ENCODE data around the gene WAC.

DNA sequence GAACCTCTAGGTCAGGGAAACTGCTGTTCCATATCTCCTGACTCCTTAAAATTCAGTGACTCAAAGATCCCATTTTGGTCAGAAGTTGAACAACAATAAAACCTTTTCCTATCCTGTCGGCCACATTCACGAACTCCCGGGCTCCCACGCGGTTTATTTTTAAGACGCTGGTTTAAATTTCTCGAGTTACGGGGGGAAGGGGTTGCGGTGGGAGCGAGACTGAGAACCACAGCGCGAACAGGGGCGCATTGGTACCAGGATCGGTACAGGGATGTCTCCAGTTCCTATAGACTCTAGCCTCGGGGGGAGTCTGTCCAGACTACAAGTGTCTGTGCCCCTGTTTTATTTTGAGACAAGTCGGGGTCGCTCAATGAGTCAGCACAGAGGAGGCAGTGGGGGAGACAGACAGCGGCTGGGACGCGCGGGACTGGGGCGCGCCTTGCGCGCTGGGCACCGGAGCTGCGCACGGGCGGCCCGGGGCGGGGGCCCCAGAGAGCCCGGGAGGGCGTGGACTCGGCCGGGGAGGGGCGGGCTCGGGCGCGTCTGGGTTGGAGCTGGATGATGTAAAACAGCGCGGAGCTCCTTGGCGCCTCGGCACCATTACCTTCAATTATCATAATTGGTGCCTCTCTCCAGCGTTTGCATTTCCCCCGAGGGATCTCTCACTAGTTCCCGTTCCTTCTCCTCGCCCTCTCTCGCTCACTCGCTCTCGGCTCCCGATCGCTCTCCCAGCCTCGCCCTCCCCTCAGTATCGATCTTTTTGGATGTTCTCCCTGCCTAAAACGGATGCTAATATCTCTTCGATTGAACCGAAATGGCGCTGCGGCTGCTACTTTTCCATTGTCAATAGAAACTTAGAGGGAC, 135.7 kb downstream of the WAC start:
- TF ChIP-seq, protein P1, sequence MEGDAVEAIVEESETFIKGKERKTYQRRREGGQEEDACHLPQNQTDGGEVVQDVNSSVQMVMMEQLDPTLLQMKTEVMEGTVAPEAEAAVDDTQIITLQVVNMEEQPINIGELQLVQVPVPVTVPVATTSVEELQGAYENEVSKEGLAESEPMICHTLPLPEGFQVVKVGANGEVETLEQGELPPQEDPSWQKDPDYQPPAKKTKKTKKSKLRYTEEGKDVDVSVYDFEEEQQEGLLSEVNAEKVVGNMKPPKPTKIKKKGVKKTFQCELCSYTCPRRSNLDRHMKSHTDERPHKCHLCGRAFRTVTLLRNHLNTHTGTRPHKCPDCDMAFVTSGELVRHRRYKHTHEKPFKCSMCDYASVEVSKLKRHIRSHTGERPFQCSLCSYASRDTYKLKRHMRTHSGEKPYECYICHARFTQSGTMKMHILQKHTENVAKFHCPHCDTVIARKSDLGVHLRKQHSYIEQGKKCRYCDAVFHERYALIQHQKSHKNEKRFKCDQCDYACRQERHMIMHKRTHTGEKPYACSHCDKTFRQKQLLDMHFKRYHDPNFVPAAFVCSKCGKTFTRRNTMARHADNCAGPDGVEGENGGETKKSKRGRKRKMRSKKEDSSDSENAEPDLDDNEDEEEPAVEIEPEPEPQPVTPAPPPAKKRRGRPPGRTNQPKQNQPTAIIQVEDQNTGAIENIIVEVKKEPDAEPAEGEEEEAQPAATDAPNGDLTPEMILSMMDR (IDR thresholded peaks at IDR 0.05 in 2 of 3, conservative IDR thresholded peaks at IDR 0.05 in 1 of 3; ENCODE audit: control insufficient read depth in 2 of 3, extremely low read depth in 1 of 3, insufficient read depth in 1 of 3, low read depth in 3 of 3, low read length in 3 of 3), result no peak
- TF ChIP-seq CHD4 (IDR thresholded peaks at IDR 0.05) (no peak), SRF (IDR thresholded peaks at IDR 0.05; ENCODE audit: low read depth in 2 of 2, low read length in 2 of 2) (no peak), FOS (IDR thresholded peaks at IDR 0.05; ENCODE audit: borderline replicate concordance, extremely low read depth, insufficient read length) (no peak), POLR2AphosphoS2 (IDR thresholded peaks at IDR 0.05; ENCODE audit: low read depth, low read length) (no peak), POLR2A (IDR thresholded peaks at IDR 0.05; ENCODE audit: low read depth, low read length) (no peak)
- TF ChIP-seq, protein P2, sequence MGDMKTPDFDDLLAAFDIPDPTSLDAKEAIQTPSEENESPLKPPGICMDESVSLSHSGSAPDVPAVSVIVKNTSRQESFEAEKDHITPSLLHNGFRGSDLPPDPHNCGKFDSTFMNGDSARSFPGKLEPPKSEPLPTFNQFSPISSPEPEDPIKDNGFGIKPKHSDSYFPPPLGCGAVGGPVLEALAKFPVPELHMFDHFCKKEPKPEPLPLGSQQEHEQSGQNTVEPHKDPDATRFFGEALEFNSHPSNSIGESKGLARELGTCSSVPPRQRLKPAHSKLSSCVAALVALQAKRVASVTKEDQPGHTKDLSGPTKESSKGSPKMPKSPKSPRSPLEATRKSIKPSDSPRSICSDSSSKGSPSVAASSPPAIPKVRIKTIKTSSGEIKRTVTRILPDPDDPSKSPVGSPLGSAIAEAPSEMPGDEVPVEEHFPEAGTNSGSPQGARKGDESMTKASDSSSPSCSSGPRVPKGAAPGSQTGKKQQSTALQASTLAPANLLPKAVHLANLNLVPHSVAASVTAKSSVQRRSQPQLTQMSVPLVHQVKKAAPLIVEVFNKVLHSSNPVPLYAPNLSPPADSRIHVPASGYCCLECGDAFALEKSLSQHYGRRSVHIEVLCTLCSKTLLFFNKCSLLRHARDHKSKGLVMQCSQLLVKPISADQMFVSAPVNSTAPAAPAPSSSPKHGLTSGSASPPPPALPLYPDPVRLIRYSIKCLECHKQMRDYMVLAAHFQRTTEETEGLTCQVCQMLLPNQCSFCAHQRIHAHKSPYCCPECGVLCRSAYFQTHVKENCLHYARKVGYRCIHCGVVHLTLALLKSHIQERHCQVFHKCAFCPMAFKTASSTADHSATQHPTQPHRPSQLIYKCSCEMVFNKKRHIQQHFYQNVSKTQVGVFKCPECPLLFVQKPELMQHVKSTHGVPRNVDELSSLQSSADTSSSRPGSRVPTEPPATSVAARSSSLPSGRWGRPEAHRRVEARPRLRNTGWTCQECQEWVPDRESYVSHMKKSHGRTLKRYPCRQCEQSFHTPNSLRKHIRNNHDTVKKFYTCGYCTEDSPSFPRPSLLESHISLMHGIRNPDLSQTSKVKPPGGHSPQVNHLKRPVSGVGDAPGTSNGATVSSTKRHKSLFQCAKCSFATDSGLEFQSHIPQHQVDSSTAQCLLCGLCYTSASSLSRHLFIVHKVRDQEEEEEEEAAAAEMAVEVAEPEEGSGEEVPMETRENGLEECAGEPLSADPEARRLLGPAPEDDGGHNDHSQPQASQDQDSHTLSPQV (IDR thresholded peaks at IDR 0.05), result no peak
- TF ChIP-seq, protein P3, sequence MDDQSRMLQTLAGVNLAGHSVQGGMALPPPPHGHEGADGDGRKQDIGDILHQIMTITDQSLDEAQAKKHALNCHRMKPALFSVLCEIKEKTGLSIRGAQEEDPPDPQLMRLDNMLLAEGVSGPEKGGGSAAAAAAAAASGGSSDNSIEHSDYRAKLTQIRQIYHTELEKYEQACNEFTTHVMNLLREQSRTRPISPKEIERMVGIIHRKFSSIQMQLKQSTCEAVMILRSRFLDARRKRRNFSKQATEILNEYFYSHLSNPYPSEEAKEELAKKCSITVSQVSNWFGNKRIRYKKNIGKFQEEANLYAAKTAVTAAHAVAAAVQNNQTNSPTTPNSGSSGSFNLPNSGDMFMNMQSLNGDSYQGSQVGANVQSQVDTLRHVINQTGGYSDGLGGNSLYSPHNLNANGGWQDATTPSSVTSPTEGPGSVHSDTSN (IDR thresholded peaks at IDR 0.05; ENCODE audit: insufficient replicate concordance, low read depth, low read length), result no peak
- TF ChIP-seq, protein P4, sequence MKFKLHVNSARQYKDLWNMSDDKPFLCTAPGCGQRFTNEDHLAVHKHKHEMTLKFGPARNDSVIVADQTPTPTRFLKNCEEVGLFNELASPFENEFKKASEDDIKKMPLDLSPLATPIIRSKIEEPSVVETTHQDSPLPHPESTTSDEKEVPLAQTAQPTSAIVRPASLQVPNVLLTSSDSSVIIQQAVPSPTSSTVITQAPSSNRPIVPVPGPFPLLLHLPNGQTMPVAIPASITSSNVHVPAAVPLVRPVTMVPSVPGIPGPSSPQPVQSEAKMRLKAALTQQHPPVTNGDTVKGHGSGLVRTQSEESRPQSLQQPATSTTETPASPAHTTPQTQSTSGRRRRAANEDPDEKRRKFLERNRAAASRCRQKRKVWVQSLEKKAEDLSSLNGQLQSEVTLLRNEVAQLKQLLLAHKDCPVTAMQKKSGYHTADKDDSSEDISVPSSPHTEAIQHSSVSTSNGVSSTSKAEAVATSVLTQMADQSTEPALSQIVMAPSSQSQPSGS (IDR thresholded peaks at IDR 0.05; ENCODE audit: low read length), result no peak
- TF ChIP-seq, protein P5, sequence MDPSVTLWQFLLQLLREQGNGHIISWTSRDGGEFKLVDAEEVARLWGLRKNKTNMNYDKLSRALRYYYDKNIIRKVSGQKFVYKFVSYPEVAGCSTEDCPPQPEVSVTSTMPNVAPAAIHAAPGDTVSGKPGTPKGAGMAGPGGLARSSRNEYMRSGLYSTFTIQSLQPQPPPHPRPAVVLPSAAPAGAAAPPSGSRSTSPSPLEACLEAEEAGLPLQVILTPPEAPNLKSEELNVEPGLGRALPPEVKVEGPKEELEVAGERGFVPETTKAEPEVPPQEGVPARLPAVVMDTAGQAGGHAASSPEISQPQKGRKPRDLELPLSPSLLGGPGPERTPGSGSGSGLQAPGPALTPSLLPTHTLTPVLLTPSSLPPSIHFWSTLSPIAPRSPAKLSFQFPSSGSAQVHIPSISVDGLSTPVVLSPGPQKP (IDR thresholded peaks at IDR 0.05; ENCODE audit: low read depth, low read length), result no peak
